ENCODE measurements around the gene IPO8. TPM values are rescaled to one million over a fixed set of nuclear protein-coding genes. Genes with fewer than 3 reads are reported as not detected.
A peak's percentile ranks its signal among the peaks of the same experiment; 100 is the strongest.

Gene IPO8
- total RNA-seq: 10 to 100 TPM; 24.0 to 49.8 (median 34.4) TPM

- Histone ChIP-seq H3K27ac (peak within 1 kb of the TSS; percentile 64), H3K9me3 (no peaks in the 10 kb centered on the region), H3K4me1 (peaks cover 40% of the 10 kb centered on the region), H3K4me3 (peak within 1 kb of the TSS; percentile 79), H3K27me3 (no peaks in the 10 kb centered on the region), H3K36me3 (no peaks in the 10 kb centered on the region)
- DNase-seq (ENCODE audit: low spot score in 2 of 2): peak; percentile 93
- TF ChIP-seq POLR2AphosphoS5 (IDR thresholded peaks at IDR 0.05) (peak in 1 of 3 donors; percentile 39), POLR2A (IDR thresholded peaks at IDR 0.05) (no peak)
- WGBS: under 1% methylated on average over 57 of the region's 71 CpGs
Measured at GRCh38 chr12:30695199-30696102, at the start of gene IPO8. Gene IPO8, minus strand, starts transcription at chr12:30695869. Its CDS starts 222 bp downstream, at chr12:30695647.

- TF ChIP-seq POLR2AphosphoS5 (IDR thresholded peaks at IDR 0.05): no peak
- no peak for TF ChIP-seq EP300 (IDR thresholded peaks at IDR 0.05)
- TF ChIP-seq POLR2A (IDR thresholded peaks at IDR 0.05): no peak
- no peaks in the 10 kb centered on the region for H3K4me1 ChIP-seq
- DNase-seq (ENCODE audit: low spot score in 2 of 2): no peak
- WGBS: 86% methylated on average over 2 of the region's 2 CpGs
- H3K27me3 ChIP-seq: no peaks in the 10 kb centered on the region
- no peak overlapping the region for H3K27ac ChIP-seq
- H3K9me3 ChIP-seq: no peaks in the 10 kb centered on the region
- H3K36me3 ChIP-seq: peaks cover 13% of the 10 kb centered on the region
- no peak overlapping the region for H3K4me3 ChIP-seq
Measured at GRCh38 chr12:30744321-30744720, 48.7 kb upstream of the IPO8 start.

- no peaks in the 10 kb centered on the region for H3K4me1 ChIP-seq
- H3K36me3 ChIP-seq: peaks cover 19% of the 10 kb centered on the region
- H3K4me3 ChIP-seq: no peak overlapping the region
- H3K27me3 ChIP-seq: no peaks in the 10 kb centered on the region
- DNase-seq (ENCODE audit: low spot score in 2 of 2): no peak
- H3K9me3 ChIP-seq: no peaks in the 10 kb centered on the region
- H3K27ac ChIP-seq: no peak overlapping the region
- TF ChIP-seq EP300 (IDR thresholded peaks at IDR 0.05): no peak
- TF ChIP-seq POLR2AphosphoS5 (IDR thresholded peaks at IDR 0.05): no peak
- TF ChIP-seq POLR2A (IDR thresholded peaks at IDR 0.05): no peak
- TF ChIP-seq, protein P1, sequence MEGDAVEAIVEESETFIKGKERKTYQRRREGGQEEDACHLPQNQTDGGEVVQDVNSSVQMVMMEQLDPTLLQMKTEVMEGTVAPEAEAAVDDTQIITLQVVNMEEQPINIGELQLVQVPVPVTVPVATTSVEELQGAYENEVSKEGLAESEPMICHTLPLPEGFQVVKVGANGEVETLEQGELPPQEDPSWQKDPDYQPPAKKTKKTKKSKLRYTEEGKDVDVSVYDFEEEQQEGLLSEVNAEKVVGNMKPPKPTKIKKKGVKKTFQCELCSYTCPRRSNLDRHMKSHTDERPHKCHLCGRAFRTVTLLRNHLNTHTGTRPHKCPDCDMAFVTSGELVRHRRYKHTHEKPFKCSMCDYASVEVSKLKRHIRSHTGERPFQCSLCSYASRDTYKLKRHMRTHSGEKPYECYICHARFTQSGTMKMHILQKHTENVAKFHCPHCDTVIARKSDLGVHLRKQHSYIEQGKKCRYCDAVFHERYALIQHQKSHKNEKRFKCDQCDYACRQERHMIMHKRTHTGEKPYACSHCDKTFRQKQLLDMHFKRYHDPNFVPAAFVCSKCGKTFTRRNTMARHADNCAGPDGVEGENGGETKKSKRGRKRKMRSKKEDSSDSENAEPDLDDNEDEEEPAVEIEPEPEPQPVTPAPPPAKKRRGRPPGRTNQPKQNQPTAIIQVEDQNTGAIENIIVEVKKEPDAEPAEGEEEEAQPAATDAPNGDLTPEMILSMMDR (IDR thresholded peaks at IDR 0.05): no peak
Measured at GRCh38 chr12:30740274-30740673, 44.6 kb upstream of the IPO8 start.

DNA sequence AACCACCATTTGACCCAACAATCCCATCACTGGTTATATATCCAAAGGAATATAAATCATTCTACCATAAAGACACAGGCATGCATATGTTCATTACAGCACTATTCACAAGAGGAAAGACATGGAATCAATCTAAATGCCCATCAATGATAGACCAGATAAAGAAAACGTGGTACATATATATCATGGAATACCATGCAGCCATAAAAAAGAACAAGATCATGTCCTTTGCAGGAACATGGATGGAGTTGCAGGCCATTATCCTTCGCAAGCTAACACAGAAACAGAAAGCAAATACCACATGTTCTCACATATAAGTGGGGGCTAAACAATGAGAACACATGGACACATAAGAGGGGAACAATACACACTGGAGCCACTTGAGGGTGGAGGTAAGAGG, 43.4 kb upstream of the IPO8 start:
- H3K4me3 ChIP-seq: no peak overlapping the region
- no peak for DNase-seq (ENCODE audit: low spot score in 2 of 2)
- no peaks in the 10 kb centered on the region for H3K9me3 ChIP-seq
- TF ChIP-seq POLR2A (IDR thresholded peaks at IDR 0.05): no peak
- TF ChIP-seq, protein P1 (IDR thresholded peaks at IDR 0.05): no peak
- TF ChIP-seq EP300 (IDR thresholded peaks at IDR 0.05): no peak
- TF ChIP-seq POLR2AphosphoS5 (IDR thresholded peaks at IDR 0.05): no peak
- peaks cover 27% of the 10 kb centered on the region for H3K36me3 ChIP-seq
- 96% methylated on average over 2 of the region's 2 CpGs for WGBS
- no peaks in the 10 kb centered on the region for H3K27me3 ChIP-seq
- no peak overlapping the region for H3K27ac ChIP-seq
- H3K4me1 ChIP-seq: no peaks in the 10 kb centered on the region

DNA sequence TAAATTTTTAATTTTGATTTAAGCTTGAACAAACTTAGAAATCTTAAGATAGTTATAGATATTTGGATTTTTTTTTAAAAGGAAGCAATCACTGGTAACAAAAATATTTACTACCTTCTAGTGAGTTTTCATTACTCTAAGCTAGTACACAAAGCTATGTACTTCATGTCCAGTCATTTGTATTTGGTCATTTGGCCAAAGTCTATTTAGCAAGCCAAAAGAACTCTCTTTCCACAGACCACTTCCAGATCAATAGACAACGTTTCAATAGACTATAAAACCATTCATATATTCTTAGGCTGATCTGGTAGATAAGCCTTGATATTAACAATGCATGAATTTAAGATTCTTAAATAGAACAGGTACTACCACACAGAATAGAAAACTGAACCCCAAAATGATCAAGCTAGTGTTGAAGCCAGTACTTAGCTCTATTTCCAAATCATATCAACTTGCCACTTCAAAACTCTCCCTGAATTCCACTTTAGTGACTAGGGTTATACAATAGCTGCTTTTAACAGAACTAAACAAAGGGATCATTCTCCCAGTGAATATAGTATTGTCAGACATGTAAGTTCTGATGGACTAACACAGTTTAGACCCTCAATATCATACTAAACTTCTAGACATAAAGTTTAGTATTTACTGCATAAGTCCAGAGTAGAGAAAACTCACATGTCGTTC, 37.4 kb upstream of the IPO8 start:
- TF ChIP-seq POLR2AphosphoS5 (IDR thresholded peaks at IDR 0.05) (no peak), POLR2A (IDR thresholded peaks at IDR 0.05) (no peak), EP300 (IDR thresholded peaks at IDR 0.05) (no peak)
- TF ChIP-seq, protein P1 (IDR thresholded peaks at IDR 0.05): no peak
- no peaks in the 10 kb centered on the region for H3K27me3 ChIP-seq
- no peak overlapping the region for H3K4me3 ChIP-seq
- H3K27ac ChIP-seq: no peak overlapping the region
- H3K36me3 ChIP-seq: peaks cover 43% of the 10 kb centered on the region
- no peak for DNase-seq (ENCODE audit: low spot score in 2 of 2)
- no peaks in the 10 kb centered on the region for H3K4me1 ChIP-seq
- no peaks in the 10 kb centered on the region for H3K9me3 ChIP-seq
- 78% methylated on average over 2 of the region's 2 CpGs for WGBS

DNA sequence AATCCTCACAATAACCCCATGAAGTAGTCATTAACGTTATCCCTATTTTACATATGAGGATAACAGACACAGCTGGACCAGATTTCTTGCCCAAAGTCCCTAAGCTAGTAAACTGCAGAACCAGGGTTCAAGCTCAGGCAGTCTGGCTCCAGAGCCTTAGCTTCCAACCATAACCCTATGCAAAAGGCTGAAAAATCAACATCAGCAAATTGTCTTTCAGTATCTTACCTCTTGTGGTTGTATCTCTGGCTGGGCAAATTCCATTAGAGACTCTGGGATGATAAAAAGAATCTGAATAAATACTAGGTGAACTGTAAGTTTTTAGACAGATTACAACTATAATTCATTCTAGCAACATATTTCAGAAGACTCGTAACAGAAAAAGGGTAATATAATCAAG, 34.3 kb upstream of the IPO8 start:
- no peak for TF ChIP-seq POLR2A (IDR thresholded peaks at IDR 0.05)
- no peak for TF ChIP-seq POLR2AphosphoS5 (IDR thresholded peaks at IDR 0.05)
- TF ChIP-seq, protein P1 (IDR thresholded peaks at IDR 0.05): no peak
- no peak for TF ChIP-seq EP300 (IDR thresholded peaks at IDR 0.05)
- Histone ChIP-seq H3K4me1 (peaks cover 4% of the 10 kb centered on the region), H3K27me3 (no peaks in the 10 kb centered on the region), H3K9me3 (no peaks in the 10 kb centered on the region), H3K36me3 (peaks cover 37% of the 10 kb centered on the region), H3K27ac (no peak overlapping the region), H3K4me3 (no peak overlapping the region)
- no peak for DNase-seq (ENCODE audit: low spot score in 2 of 2)
- WGBS: 95% methylated on average over 2 of the region's 2 CpGs
